ENCODE measurements around the gene C4orf51.

DNA sequence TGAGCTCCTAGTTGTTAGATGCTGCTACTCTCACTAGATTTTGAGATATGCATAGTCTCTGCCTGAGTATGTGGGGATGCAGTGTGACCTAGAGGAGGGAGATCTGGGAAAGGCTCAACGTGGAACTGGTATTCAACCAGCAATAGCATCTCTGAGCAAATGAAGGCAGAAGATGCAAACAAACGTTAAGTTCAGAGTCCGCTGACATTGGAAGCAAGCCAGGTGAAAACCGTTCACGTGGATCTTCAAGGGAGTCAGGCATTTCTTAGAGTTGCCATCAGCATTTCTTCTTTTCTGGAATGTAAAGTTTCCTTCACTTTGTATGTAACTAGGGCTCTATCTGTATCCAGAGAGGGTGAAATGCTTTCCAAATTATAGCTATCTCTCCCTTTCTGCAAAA lies 59.9 kb downstream of the C4orf51 start:
- TF ChIP-seq CTCF (IDR thresholded peaks at IDR 0.05): no peak
- TF ChIP-seq POLR2A (IDR thresholded peaks at IDR 0.05): no peak
